ENCODE measurements around the gene RAI1.
"Not testable (repeated sequence)": the region's sequence is repeated elsewhere in the genome, so short reads cannot be mapped to it uniquely, and the experiment has no call there.

The RAI1 gene

GRCh38 chr17:17806611-17807274 is 125.5 kb downstream of the RAI1 start:
- no peak for DNase-seq

- DNase-seq: no peak
Measured at GRCh38 chr17:17807440-17807839, 126.2 kb downstream of the RAI1 start.

GRCh38 chr17:17808200-17808599 is 126.9 kb downstream of the RAI1 start:
- not testable (repeated sequence) for DNase-seq

GRCh38 chr17:17808706-17809432 is 127.6 kb downstream of the RAI1 start:
- no peak for DNase-seq

GRCh38 chr17:17809531-17810083 is 128.3 kb downstream of the RAI1 start:
- no peak for DNase-seq

- no peak for DNase-seq
Measured at GRCh38 chr17:17810084-17810894, 129.0 kb downstream of the RAI1 start.

- DNase-seq: no peak
Measured at GRCh38 chr17:17810895-17811248, 129.6 kb downstream of the RAI1 start.

- peak; percentile 66 for DNase-seq
Measured at GRCh38 chr17:17811381-17812210, 130.3 kb downstream of the RAI1 start.

GRCh38 chr17:17812211-17813054 is 131.2 kb downstream of the RAI1 start:
- peak; percentile 29 for DNase-seq

GRCh38 chr17:17813055-17813724 is 131.9 kb downstream of the RAI1 start:
- DNase-seq: no peak

- no peak for DNase-seq
Measured at GRCh38 chr17:17813725-17814095, 132.5 kb downstream of the RAI1 start.

GRCh38 chr17:17814162-17815061 is 133.2 kb downstream of the RAI1 start:
- no peak for DNase-seq

- no peak for DNase-seq
Measured at GRCh38 chr17:17815062-17815406, 133.8 kb downstream of the RAI1 start.

GRCh38 chr17:17815436-17816200 is 134.4 kb downstream of the RAI1 start:
- DNase-seq: no peak

GRCh38 chr17:17816240-17816814 is 135.1 kb downstream of the RAI1 start:
- no peak for DNase-seq

GRCh38 chr17:17816831-17817551 is 135.7 kb downstream of the RAI1 start:
- DNase-seq: no peak

GRCh38 chr17:17817552-17817947 is 136.3 kb downstream of the RAI1 start:
- DNase-seq: no peak

GRCh38 chr17:17818088-17818526 is 136.8 kb downstream of the RAI1 start:
- DNase-seq: no peak

Measured in NCI-H510A (cell line).